ENCODE measurements around the gene BZW2.

GRCh38 chr7:16599860-16600259 lies 46.1 kb upstream of the BZW2 start:
- TF ChIP-seq POLR2A (IDR thresholded peaks at IDR 0.05; ENCODE audit: low read depth, low read length) = no peak
- TF ChIP-seq TAF1 (IDR thresholded peaks at IDR 0.05; ENCODE audit: borderline replicate concordance, low read depth, low read length) = no peak
- TF ChIP-seq POLR2AphosphoS5 (IDR thresholded peaks at IDR 0.05; ENCODE audit: low read depth, low read length) = no peak

All from GM12892 (cell line).